Right atrium auricular region (tissue), 2 donors: ENCODE measurements around the gene TFB1M. TPM values are rescaled to one million over a fixed set of nuclear protein-coding genes. Genes with fewer than 3 reads are reported as not detected.
"Not testable (repeated sequence)": the region's sequence is repeated elsewhere in the genome, so short reads cannot be mapped to it uniquely, and the experiment has no call there.

ENCODE experiments used
- DNase-seq: peaks from one replicate; pipeline ENCODE4 v3.0.0-alpha.2; 2019; ENCODE audit warnings: low spot score
- H3K27ac ChIP-seq, 2 donors: fragments of 200-600 bp; sonication (generic); 1 replicate in 1 of 2; 2 replicates in 1 of 2; pipeline ENCODE4 v1.5.1; 2016 to 2019
- H3K27me3 ChIP-seq, 2 donors: fragments of 200-600 bp; sonication (generic); one replicate each; pipeline versions ENCODE4 v1.5.1 to v1.6.0; 2017 to 2019
- H3K36me3 ChIP-seq: fragments of 200-600 bp; sonication (generic); one replicate; pipeline ENCODE4 v1.5.1; 2016
- H3K4me1 ChIP-seq, 2 donors: fragments of 200-600 bp; sonication (generic); one replicate each; pipeline versions ENCODE4 v1.5.1 to v1.6.0; 2017 to 2019
- H3K4me3 ChIP-seq, 2 donors: fragments of 200-600 bp; sonication (generic); 1 replicate in 1 of 2; 2 replicates in 1 of 2; pipeline ENCODE4 v1.5.1; 2017 to 2019; ENCODE audit warnings: mild to moderate bottlenecking in 1 of 2, moderate library complexity in 1 of 2
- H3K9me3 ChIP-seq, 2 donors: fragments of 200-600 bp; sonication (generic); one replicate each; pipeline ENCODE4 v1.5.1; 2019
- CTCF ChIP-seq, 2 donors: fragments of 200-600 bp; sonication (generic); IDR thresholded peaks; one replicate each; pipeline ENCODE4 v1.5.1; 2019; ENCODE audit warnings: antibody characterized with exemption in 2 of 2
- total RNA-seq, 2 donors: library from RNA; depleted of rRNA; stranded (reverse); fragments of >200 nt; gene quantifications; one replicate each; pipeline ENCODE4 v1.1.0, GENCODE V29; 2016

TFB1M gene
- total RNA-seq, 2 donors from 2014 or later, result 10.7 to 11.1 TPM

- no peak for TF ChIP-seq CTCF (IDR thresholded peaks at IDR 0.05)
- peaks cover 0 to 15% of the 10 kb centered on the region in 2 donors for H3K4me1 ChIP-seq
- no peak overlapping the region for H3K27ac ChIP-seq
Measured at GRCh38 chr6:155271145-155271544, 43.1 kb downstream of the TFB1M start.

GRCh38 chr6:155270561-155271091 lies 43.7 kb downstream of the TFB1M start:
- H3K4me1 ChIP-seq, result peaks cover 0 to 10% of the 10 kb centered on the region in 2 donors
- no peaks in the 10 kb centered on the region for H3K27me3 ChIP-seq
- H3K36me3 ChIP-seq, result no peaks in the 10 kb centered on the region
- H3K4me3 ChIP-seq, result no peak overlapping the region
- no peak for TF ChIP-seq CTCF (IDR thresholded peaks at IDR 0.05)
- H3K9me3 ChIP-seq, result no peaks in the 10 kb centered on the region
- no peak for DNase-seq
- H3K27ac ChIP-seq, result peak overlapping the region in 1 of 2 donors; percentile 38

More at GRCh38 chr6:155271145-155271544, 43.1 kb downstream of the TFB1M start:
- no peaks in the 10 kb centered on the region for H3K27me3 ChIP-seq
- H3K36me3 ChIP-seq, result no peaks in the 10 kb centered on the region
- H3K9me3 ChIP-seq, result no peaks in the 10 kb centered on the region
- H3K4me3 ChIP-seq, result no peak overlapping the region
- DNase-seq, result no peak

GRCh38 chr6:155269765-155270164 lies 44.5 kb downstream of the TFB1M start:
- Histone ChIP-seq H3K36me3 (no peaks in the 10 kb centered on the region), H3K27me3 (no peaks in the 10 kb centered on the region), H3K9me3 (no peaks in the 10 kb centered on the region), H3K4me3 (no peak overlapping the region), H3K27ac (peak overlapping the region in 1 of 2 donors; percentile 38), H3K4me1 (peaks cover 0 to 6% of the 10 kb centered on the region in 2 donors)
- TF ChIP-seq CTCF (IDR thresholded peaks at IDR 0.05), result no peak
- DNase-seq, result no peak

GRCh38 chr6:155268088-155268867 lies 46.0 kb downstream of the TFB1M start:
- not testable (repeated sequence) for DNase-seq, H3K4me1 ChIP-seq, H3K4me3 ChIP-seq, H3K27me3 ChIP-seq, H3K9me3 ChIP-seq, H3K36me3 ChIP-seq
- peak in 1 of 2 donors; percentile 29 for TF ChIP-seq CTCF (IDR thresholded peaks at IDR 0.05)
- H3K27ac ChIP-seq, result peak overlapping the region; percentile 21 to 51

- no peak for TF ChIP-seq CTCF (IDR thresholded peaks at IDR 0.05)
- no peaks in the 10 kb centered on the region for H3K36me3 ChIP-seq
- H3K27me3 ChIP-seq, result no peaks in the 10 kb centered on the region
- no peaks in the 10 kb centered on the region for H3K9me3 ChIP-seq
- peaks cover 0 to 4% of the 10 kb centered on the region in 2 donors for H3K4me1 ChIP-seq
- DNase-seq, result no peak
- peak overlapping the region in 1 of 2 donors; percentile 51 for H3K27ac ChIP-seq
- H3K4me3 ChIP-seq, result no peak overlapping the region
Measured at GRCh38 chr6:155267411-155267810, 46.9 kb downstream of the TFB1M start.
